ENCODE data around the gene FAM50A.

DNA sequence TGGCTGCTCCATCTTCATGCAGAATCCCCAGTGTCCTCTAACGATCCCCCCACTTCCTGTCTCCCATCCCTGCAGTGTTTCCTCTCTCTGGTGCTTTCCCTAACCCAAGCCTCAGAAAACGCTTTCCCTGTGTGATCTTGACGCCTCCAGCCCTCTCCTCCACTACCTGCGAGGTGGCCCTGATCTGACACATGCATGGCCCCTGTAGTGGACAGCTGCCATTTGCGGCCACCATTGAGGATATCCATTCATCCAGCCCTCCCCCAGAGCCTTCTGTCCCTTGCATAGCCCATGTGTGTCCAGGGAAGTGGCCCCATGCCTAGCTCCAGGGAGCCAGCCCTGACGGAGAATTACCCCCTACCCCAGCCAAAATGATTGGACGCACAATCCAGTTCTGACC, 39.4 kb downstream of the FAM50A start:
- TF ChIP-seq, protein P1, sequence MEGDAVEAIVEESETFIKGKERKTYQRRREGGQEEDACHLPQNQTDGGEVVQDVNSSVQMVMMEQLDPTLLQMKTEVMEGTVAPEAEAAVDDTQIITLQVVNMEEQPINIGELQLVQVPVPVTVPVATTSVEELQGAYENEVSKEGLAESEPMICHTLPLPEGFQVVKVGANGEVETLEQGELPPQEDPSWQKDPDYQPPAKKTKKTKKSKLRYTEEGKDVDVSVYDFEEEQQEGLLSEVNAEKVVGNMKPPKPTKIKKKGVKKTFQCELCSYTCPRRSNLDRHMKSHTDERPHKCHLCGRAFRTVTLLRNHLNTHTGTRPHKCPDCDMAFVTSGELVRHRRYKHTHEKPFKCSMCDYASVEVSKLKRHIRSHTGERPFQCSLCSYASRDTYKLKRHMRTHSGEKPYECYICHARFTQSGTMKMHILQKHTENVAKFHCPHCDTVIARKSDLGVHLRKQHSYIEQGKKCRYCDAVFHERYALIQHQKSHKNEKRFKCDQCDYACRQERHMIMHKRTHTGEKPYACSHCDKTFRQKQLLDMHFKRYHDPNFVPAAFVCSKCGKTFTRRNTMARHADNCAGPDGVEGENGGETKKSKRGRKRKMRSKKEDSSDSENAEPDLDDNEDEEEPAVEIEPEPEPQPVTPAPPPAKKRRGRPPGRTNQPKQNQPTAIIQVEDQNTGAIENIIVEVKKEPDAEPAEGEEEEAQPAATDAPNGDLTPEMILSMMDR (tag by site-specific recombination; IDR thresholded peaks at IDR 0.05): no peak
- TF ChIP-seq, protein P2, sequence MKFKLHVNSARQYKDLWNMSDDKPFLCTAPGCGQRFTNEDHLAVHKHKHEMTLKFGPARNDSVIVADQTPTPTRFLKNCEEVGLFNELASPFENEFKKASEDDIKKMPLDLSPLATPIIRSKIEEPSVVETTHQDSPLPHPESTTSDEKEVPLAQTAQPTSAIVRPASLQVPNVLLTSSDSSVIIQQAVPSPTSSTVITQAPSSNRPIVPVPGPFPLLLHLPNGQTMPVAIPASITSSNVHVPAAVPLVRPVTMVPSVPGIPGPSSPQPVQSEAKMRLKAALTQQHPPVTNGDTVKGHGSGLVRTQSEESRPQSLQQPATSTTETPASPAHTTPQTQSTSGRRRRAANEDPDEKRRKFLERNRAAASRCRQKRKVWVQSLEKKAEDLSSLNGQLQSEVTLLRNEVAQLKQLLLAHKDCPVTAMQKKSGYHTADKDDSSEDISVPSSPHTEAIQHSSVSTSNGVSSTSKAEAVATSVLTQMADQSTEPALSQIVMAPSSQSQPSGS (tag by site-specific recombination; IDR thresholded peaks at IDR 0.05; ENCODE audit: low read depth): no peak
- TF ChIP-seq ZNF670 (tag by site-specific recombination; IDR thresholded peaks at IDR 0.05; ENCODE audit: low read depth) (no peak), ZNF138 (tag by site-specific recombination; IDR thresholded peaks at IDR 0.05; ENCODE audit: borderline replicate concordance) (no peak), ZNF624 (tag by site-specific recombination; IDR thresholded peaks at IDR 0.05) (no peak), GLI4 (tag by site-specific recombination; IDR thresholded peaks at IDR 0.05) (no peak), ZNF274 (IDR thresholded peaks at IDR 0.05; ENCODE audit: low read length) (no peak), ZNF274 (tag by site-specific recombination; IDR thresholded peaks at IDR 0.05; ENCODE audit: borderline replicate concordance) (no peak)
- TF ChIP-seq, protein P3, sequence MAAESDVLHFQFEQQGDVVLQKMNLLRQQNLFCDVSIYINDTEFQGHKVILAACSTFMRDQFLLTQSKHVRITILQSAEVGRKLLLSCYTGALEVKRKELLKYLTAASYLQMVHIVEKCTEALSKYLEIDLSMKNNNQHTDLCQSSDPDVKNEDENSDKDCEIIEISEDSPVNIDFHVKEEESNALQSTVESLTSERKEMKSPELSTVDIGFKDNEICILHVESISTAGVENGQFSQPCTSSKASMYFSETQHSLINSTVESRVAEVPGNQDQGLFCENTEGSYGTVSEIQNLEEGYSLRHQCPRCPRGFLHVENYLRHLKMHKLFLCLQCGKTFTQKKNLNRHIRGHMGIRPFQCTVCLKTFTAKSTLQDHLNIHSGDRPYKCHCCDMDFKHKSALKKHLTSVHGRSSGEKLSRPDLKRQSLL (tag by site-specific recombination; IDR thresholded peaks at IDR 0.05): no peak
